ENCODE measurements around the gene FOXRED1.

Gene FOXRED1

DNA sequence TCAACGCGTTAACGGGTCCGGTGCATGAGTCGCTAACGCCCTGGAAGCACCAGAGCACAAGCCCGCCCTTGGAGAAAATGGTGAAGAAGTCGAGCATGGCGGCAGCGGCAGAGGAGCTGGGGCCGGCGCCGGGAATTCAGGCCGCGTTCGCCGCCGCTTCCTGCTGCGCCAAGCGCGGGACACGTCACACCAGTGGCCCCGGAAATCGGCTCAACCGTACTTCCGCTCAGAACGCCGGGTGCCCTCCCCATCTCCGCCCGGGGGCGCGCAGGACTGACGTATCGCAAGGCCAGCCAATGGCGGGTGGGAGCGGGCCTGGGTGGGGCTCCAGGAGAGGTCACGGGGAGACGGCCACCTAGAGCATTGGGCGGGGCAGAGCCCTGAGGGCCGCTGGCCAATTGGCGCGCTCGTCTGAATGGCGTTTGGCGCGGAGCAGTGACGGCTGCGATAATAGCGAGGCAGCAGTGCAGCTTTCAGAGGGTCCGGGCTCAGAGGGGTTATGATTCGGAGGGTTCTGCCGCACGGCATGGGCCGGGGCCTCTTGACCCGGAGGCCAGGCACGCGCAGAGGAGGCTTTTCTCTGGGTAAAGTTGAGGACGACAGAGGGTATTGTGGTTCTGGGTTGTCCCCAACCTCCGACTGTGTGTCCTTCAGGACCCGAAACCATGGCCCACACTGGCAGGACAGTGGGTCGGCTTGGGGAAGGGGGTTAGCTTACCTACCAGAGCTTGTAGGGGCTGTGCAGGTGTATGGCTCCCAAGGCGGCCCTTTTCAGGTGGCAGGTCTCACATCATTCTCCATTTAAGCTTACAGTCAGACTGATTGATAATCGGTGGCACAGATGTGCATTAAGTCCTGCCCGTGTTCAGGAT is at the start of gene FOXRED1, which contains the start of gene SRPRA:
FOXRED1 (plus strand) TSS at position 447 of the 872 bp plus-strand sequence; CDS start at position 500, 53 bp downstream.
SRPRA (minus strand) TSS at position 188 of the 872 bp plus-strand sequence; CDS start at position 97, 91 bp downstream.
- H2AFZ ChIP-seq (ENCODE audit: low read length) = no peak within 1 kb of the TSS
- H3K9me2 ChIP-seq (ENCODE audit: low read depth, low read length) = no peaks in the 10 kb centered on the region
- H4K20me1 ChIP-seq (ENCODE audit: insufficient read depth, low read length) = no peaks in the 10 kb centered on the region
- no peak within 1 kb of the TSS for H3K27ac ChIP-seq (ENCODE audit: low read depth, low read length, poor library complexity, severe bottlenecking)
- no peaks in the 10 kb centered on the region for H3F3A ChIP-seq (ENCODE audit: insufficient read depth, low read length)
- H3K27me3 ChIP-seq (ENCODE audit: insufficient read depth, low read length) = no peaks in the 10 kb centered on the region
- no peak for TF ChIP-seq EZH2 (IDR thresholded peaks at IDR 0.05; ENCODE audit: borderline replicate concordance, low read length)
- TF ChIP-seq, protein P1, sequence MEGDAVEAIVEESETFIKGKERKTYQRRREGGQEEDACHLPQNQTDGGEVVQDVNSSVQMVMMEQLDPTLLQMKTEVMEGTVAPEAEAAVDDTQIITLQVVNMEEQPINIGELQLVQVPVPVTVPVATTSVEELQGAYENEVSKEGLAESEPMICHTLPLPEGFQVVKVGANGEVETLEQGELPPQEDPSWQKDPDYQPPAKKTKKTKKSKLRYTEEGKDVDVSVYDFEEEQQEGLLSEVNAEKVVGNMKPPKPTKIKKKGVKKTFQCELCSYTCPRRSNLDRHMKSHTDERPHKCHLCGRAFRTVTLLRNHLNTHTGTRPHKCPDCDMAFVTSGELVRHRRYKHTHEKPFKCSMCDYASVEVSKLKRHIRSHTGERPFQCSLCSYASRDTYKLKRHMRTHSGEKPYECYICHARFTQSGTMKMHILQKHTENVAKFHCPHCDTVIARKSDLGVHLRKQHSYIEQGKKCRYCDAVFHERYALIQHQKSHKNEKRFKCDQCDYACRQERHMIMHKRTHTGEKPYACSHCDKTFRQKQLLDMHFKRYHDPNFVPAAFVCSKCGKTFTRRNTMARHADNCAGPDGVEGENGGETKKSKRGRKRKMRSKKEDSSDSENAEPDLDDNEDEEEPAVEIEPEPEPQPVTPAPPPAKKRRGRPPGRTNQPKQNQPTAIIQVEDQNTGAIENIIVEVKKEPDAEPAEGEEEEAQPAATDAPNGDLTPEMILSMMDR (IDR thresholded peaks at IDR 0.05; ENCODE audit: low read length) = no peak
- peak within 1 kb of the TSS; percentile 78 for H3K4me2 ChIP-seq (ENCODE audit: low read length)
- H3K9ac ChIP-seq (ENCODE audit: low read length) = peak within 1 kb of the TSS; percentile 89
- H3K4me3 ChIP-seq (ENCODE audit: low read depth, low read length, poor library complexity, severe bottlenecking) = peak within 1 kb of the TSS; percentile 95
- peaks cover 13% of the 10 kb centered on the region for H3K79me2 ChIP-seq (ENCODE audit: insufficient read depth, low read length)
- H3K9me3 ChIP-seq (ENCODE audit: low read length) = no peaks in the 10 kb centered on the region
- H3K4me1 ChIP-seq (ENCODE audit: insufficient read depth, low read length, severe bottlenecking) = peaks cover 18% of the 10 kb centered on the region
- peaks cover 52% of the 10 kb centered on the region for H3K36me3 ChIP-seq (ENCODE audit: insufficient read depth, low read length)

DNA sequence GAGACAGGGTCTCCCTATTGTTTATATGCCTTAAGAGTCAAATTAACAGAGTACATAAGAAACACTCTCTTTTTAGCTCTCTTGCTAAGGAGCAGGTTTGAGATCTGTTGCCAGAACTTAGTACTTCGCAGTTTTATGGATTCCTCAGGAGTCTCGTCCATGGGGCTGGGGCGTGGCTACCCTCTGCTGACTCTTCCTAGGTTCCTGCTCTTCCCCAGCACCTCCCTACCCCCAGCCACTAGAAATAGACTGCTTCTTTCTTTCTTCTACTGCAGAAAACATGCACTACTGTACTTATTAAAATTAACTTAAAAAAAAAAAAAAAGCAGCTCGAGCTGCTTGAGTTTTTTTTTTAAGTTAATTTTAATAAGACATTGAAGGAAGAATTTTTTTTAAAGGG is 49.4 kb upstream of the FOXRED1 start:
- no peaks in the 10 kb centered on the region for H3K27me3 ChIP-seq (ENCODE audit: insufficient read depth, low read length)
- no peaks in the 10 kb centered on the region for H3K9me3 ChIP-seq (ENCODE audit: low read length)
- 0 out of 2 replicates have a peak, but pooled peaks cover 1% of the 10 kb centered on the region for H3K79me2 ChIP-seq (ENCODE audit: insufficient read depth, low read length)
- H3K4me2 ChIP-seq (ENCODE audit: low read length) = no peak overlapping the region
- 0 out of 2 replicates have a peak, but pooled peaks cover 5% of the 10 kb centered on the region for H3K36me3 ChIP-seq (ENCODE audit: insufficient read depth, low read length)
- H4K20me1 ChIP-seq (ENCODE audit: insufficient read depth, low read length) = no peaks in the 10 kb centered on the region
- H3K4me1 ChIP-seq (ENCODE audit: insufficient read depth, low read length, severe bottlenecking) = peaks cover 15% of the 10 kb centered on the region
- H3K27ac ChIP-seq (ENCODE audit: low read depth, low read length, poor library complexity, severe bottlenecking) = no peak overlapping the region
- no peaks in the 10 kb centered on the region for H3F3A ChIP-seq (ENCODE audit: insufficient read depth, low read length)
- H3K4me3 ChIP-seq (ENCODE audit: low read depth, low read length, poor library complexity, severe bottlenecking) = no peak overlapping the region
- TF ChIP-seq, protein P1 (IDR thresholded peaks at IDR 0.05; ENCODE audit: low read length) = no peak
- TF ChIP-seq EZH2 (IDR thresholded peaks at IDR 0.05; ENCODE audit: borderline replicate concordance, low read length) = no peak
- no peak overlapping the region for H3K9ac ChIP-seq (ENCODE audit: low read length)
- H2AFZ ChIP-seq (ENCODE audit: low read length) = no peak overlapping the region
- no peaks in the 10 kb centered on the region for H3K9me2 ChIP-seq (ENCODE audit: low read depth, low read length)

DNA sequence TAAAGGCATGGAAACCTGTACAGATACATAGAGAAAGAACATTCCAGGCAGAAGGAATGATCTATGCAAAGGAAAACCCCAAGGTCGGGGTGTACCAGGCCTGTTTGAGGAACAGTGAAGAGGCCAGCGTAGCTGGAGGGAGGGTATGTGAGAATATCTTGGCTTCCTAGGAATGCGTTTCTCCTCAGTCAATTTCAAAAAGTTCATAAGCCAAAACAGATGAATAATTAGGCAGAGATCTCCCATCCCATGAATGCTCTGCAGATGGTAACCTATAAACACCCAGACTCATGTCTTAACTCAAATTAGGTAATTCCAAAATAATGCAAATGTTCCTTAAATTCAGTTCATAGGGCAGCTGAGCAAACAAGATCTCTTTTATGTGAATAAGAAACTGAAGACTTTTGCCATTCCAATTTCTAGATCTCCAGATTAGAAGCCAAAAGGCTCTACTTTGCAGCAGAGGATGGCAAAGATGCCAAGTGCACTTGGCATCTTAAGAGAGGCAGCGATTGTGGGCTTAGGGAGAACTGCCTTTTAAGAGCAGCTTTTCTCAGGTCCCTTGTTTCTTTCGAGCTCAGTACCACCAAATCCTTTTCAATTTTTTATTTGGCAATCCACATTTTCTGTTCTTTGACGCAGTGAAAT is 44.2 kb upstream of the FOXRED1 start:
- no peak overlapping the region for H3K4me3 ChIP-seq (ENCODE audit: low read depth, low read length, poor library complexity, severe bottlenecking)
- no peaks in the 10 kb centered on the region for H3K4me1 ChIP-seq (ENCODE audit: insufficient read depth, low read length, severe bottlenecking)
- H3F3A ChIP-seq (ENCODE audit: insufficient read depth, low read length) = no peaks in the 10 kb centered on the region
- H3K27me3 ChIP-seq (ENCODE audit: insufficient read depth, low read length) = no peaks in the 10 kb centered on the region
- no peak overlapping the region for H2AFZ ChIP-seq (ENCODE audit: low read length)
- TF ChIP-seq, protein P1 (IDR thresholded peaks at IDR 0.05; ENCODE audit: low read length) = no peak
- TF ChIP-seq EZH2 (IDR thresholded peaks at IDR 0.05; ENCODE audit: borderline replicate concordance, low read length) = no peak
- no peaks in the 10 kb centered on the region for H4K20me1 ChIP-seq (ENCODE audit: insufficient read depth, low read length)
- 0 out of 2 replicates have a peak, but pooled peaks cover 5% of the 10 kb centered on the region for H3K36me3 ChIP-seq (ENCODE audit: insufficient read depth, low read length)
- no peaks in the 10 kb centered on the region for H3K9me2 ChIP-seq (ENCODE audit: low read depth, low read length)
- no peak overlapping the region for H3K9ac ChIP-seq (ENCODE audit: low read length)
- no peak overlapping the region for H3K4me2 ChIP-seq (ENCODE audit: low read length)
- no peak overlapping the region for H3K27ac ChIP-seq (ENCODE audit: low read depth, low read length, poor library complexity, severe bottlenecking)
- no peaks in the 10 kb centered on the region for H3K9me3 ChIP-seq (ENCODE audit: low read length)
- peaks cover 3% of the 10 kb centered on the region; the same call in 1 of the 2 replicates for H3K79me2 ChIP-seq (ENCODE audit: insufficient read depth, low read length)

Data from OCI-LY1 (cell line).